Endometrial microvascular endothelial cells (primary cell): ENCODE data around the gene COL1A1. TPM values are rescaled to one million over a fixed set of nuclear protein-coding genes. Genes with fewer than 3 reads are reported as not detected.

Experiments
- in situ Hi-C: cut with HindIII; loops from 2 replicates; pipeline ENCODE4 v1.10.0; 2017; ENCODE audit warnings: low sequenced_read_pairs, low pct_unique_long_range_greater_than_20kb; ENCODE audit errors: inconsistent ontology term
- total RNA-seq: library from RNA; depleted of rRNA; stranded (reverse); fragments of >200 nt; gene quantifications from one replicate; pipeline ENCODE4 v1.2.3, GENCODE V29; 2015; ENCODE audit errors: inconsistent ontology term

The COL1A1 gene
- total RNA-seq, 1 donor from 2014 or later: 95.4 TPM

- in situ Hi-C loops: no loop called here
These were observed 65.2 kb downstream of the COL1A1 start for GRCh38 chr17:50136096-50136687.

- in situ Hi-C loops: no loop called here
These were observed 65.9 kb downstream of the COL1A1 start for GRCh38 chr17:50135316-50136095.

- in situ Hi-C loops: no loop called here
These were observed 67.0 kb downstream of the COL1A1 start for GRCh38 chr17:50134206-50135110.

- in situ Hi-C loops: no loop called here
These were observed 67.7 kb downstream of the COL1A1 start for GRCh38 chr17:50133769-50134099.

Other genes starting within 250 kb of the COL1A1 start
- not detected for gene DLX4, start 232.4 kb downstream of the COL1A1 start, total RNA-seq
- not detected for gene DLX3, start 206.4 kb downstream of the COL1A1 start, total RNA-seq
- 255 TPM for gene ITGA3, start 145.5 kb downstream of the COL1A1 start, total RNA-seq
- 12.2 TPM for gene PDK2, start 106.3 kb downstream of the COL1A1 start, total RNA-seq
- 1.5 TPM for gene SAMD14, start 71.5 kb downstream of the COL1A1 start, total RNA-seq
- gene PPP1R9B, start 51.0 kb downstream of the COL1A1 start, total RNA-seq: 28.3 TPM
- not detected for gene SGCA, start 35.6 kb downstream of the COL1A1 start, total RNA-seq
- gene TMEM92, start 72.8 kb upstream of the COL1A1 start, total RNA-seq: not detected
- gene XYLT2, start 144.5 kb upstream of the COL1A1 start, total RNA-seq: 51.2 TPM
- gene MRPL27, start 171.6 kb upstream of the COL1A1 start, total RNA-seq: 132 TPM
- gene EME1, start 171.6 kb upstream of the COL1A1 start, total RNA-seq: 3.1 TPM
- gene LRRC59, start 195.9 kb upstream of the COL1A1 start, total RNA-seq: 276 TPM
- 25.8 TPM for gene ACSF2, start 224.6 kb upstream of the COL1A1 start, total RNA-seq